Stimulated activated naive B cell treated with anti-CD40 and anti-IgM and Interleukin-4, amounts not matched to agents 10 μg/mL and 1 μg/mL and 100 μg/mL, for 72 hours (primary cell): ENCODE data around the gene ANAPC16.
"Not testable (repeated sequence)": the region's sequence is repeated elsewhere in the genome, so short reads cannot be mapped to it uniquely, and the experiment has no call there.

ENCODE experiments used
- ATAC-seq, 2 donors: fragments of 150-1000 bp; cut with Tn5 transposase; replicated peaks; 2 replicates each; pipeline ENCODE4 v1.10.0; 2021; ENCODE audit warnings: moderate library complexity in 1 of 2
- DNase-seq: peaks from one replicate; pipeline ENCODE4 v3.0.0; 2021
- H3K27ac Mint-ChIP-seq: one replicate; pipeline ENCODE4 v1.8.0; 2022; ENCODE audit warnings: mild to moderate bottlenecking, mixed read lengths
- H3K27me3 Mint-ChIP-seq, 2 donors: one replicate each; pipeline ENCODE4 v1.8.0; 2022; ENCODE audit warnings: mixed read lengths in 2 of 2
- H3K36me3 Mint-ChIP-seq, 2 donors: one replicate each; pipeline ENCODE4 v1.8.0; 2022; ENCODE audit warnings: mixed read lengths in 2 of 2, mild to moderate bottlenecking in 1 of 2
- H3K4me1 Mint-ChIP-seq, 2 donors: one replicate each; pipeline ENCODE4 v1.8.0; 2022; ENCODE audit warnings: mixed read lengths in 2 of 2, mild to moderate bottlenecking in 1 of 2
- H3K4me3 Mint-ChIP-seq, 2 donors: one replicate each; pipeline ENCODE4 v1.8.0; 2022; ENCODE audit warnings: mild to moderate bottlenecking in 2 of 2, mixed read lengths in 2 of 2, moderate library complexity in 1 of 2
- H3K9me3 Mint-ChIP-seq, 2 donors: one replicate each; pipeline ENCODE4 v1.8.0; 2022; ENCODE audit warnings: mixed read lengths in 2 of 2, mild to moderate bottlenecking in 1 of 2

The ANAPC16 gene

GRCh38 chr10:72259491-72260238 lies 43.9 kb downstream of the ANAPC16 start:
- DNase-seq (peak; percentile 40), ATAC-seq (peak; percentile 39 to 41)
- Mint-ChIP-seq H3K4me1 (peaks cover 50 to 77% of the 10 kb centered on the region in 2 donors), H3K27ac (peak overlapping the region; percentile 91), H3K4me3 (peak overlapping the region; percentile 67 to 75), H3K27me3 (no peaks in the 10 kb centered on the region), H3K36me3 (no peaks in the 10 kb centered on the region), H3K9me3 (no peaks in the 10 kb centered on the region)

GRCh38 chr10:72260239-72260975 lies 44.6 kb downstream of the ANAPC16 start:
- Mint-ChIP-seq H3K9me3 (no peaks in the 10 kb centered on the region), H3K4me1 (peaks cover 42 to 70% of the 10 kb centered on the region in 2 donors), H3K27me3 (no peaks in the 10 kb centered on the region), H3K27ac (peak overlapping the region; percentile 97), H3K4me3 (peak overlapping the region; percentile 90 to 93), H3K36me3 (no peaks in the 10 kb centered on the region)
- peak; percentile 61 to 69 for ATAC-seq
- DNase-seq = peak; percentile 76

- Mint-ChIP-seq H3K4me3 (peak overlapping the region; percentile 90 to 93), H3K9me3 (no peaks in the 10 kb centered on the region), H3K36me3 (no peaks in the 10 kb centered on the region), H3K4me1 (peaks cover 40 to 64% of the 10 kb centered on the region in 2 donors), H3K27me3 (no peaks in the 10 kb centered on the region), H3K27ac (peak overlapping the region; percentile 97)
- ATAC-seq (peak; percentile 70 to 73), DNase-seq (peak; percentile 75)
These were observed 45.4 kb downstream of the ANAPC16 start for GRCh38 chr10:72260976-72261783.

- ATAC-seq = peak; percentile 22 to 31
- Mint-ChIP-seq H3K36me3 (no peaks in the 10 kb centered on the region), H3K4me3 (peak overlapping the region; percentile 90 to 93), H3K27ac (peak overlapping the region; percentile 97), H3K27me3 (no peaks in the 10 kb centered on the region), H3K4me1 (peaks cover 37 to 57% of the 10 kb centered on the region in 2 donors), H3K9me3 (no peaks in the 10 kb centered on the region)
- DNase-seq = no peak
These were observed 46.1 kb downstream of the ANAPC16 start for GRCh38 chr10:72261784-72262404.

GRCh38 chr10:72263613-72264241 lies 47.9 kb downstream of the ANAPC16 start:
- ATAC-seq = no peak
- Mint-ChIP-seq H3K36me3 (no peaks in the 10 kb centered on the region), H3K27ac (peak overlapping the region; percentile 38), H3K9me3 (no peaks in the 10 kb centered on the region), H3K4me3 (no peak overlapping the region), H3K4me1 (peaks cover 28 to 44% of the 10 kb centered on the region in 2 donors), H3K27me3 (no peaks in the 10 kb centered on the region)
- no peak for DNase-seq

GRCh38 chr10:72264536-72264935 lies 48.7 kb downstream of the ANAPC16 start:
- DNase-seq (no peak), ATAC-seq (no peak)
- Mint-ChIP-seq H3K9me3 (no peaks in the 10 kb centered on the region), H3K27ac (no peak overlapping the region), H3K4me3 (no peak overlapping the region), H3K36me3 (no peaks in the 10 kb centered on the region), H3K4me1 (peaks cover 24 to 37% of the 10 kb centered on the region in 2 donors), H3K27me3 (no peaks in the 10 kb centered on the region)

- Mint-ChIP-seq H3K27me3 (no peaks in the 10 kb centered on the region), H3K4me1 (peaks cover 17 to 33% of the 10 kb centered on the region in 2 donors), H3K36me3 (no peaks in the 10 kb centered on the region), H3K27ac (no peak overlapping the region), H3K4me3 (no peak overlapping the region), H3K9me3 (no peaks in the 10 kb centered on the region)
- no peak for ATAC-seq
- no peak for DNase-seq
These were observed 49.7 kb downstream of the ANAPC16 start for GRCh38 chr10:72265508-72265907.

- Mint-ChIP-seq H3K27ac (no peak overlapping the region), H3K9me3 (no peaks in the 10 kb centered on the region), H3K36me3 (no peaks in the 10 kb centered on the region), H3K4me3 (no peak overlapping the region), H3K4me1 (peaks cover 12 to 33% of the 10 kb centered on the region in 2 donors), H3K27me3 (no peaks in the 10 kb centered on the region)
- ATAC-seq (no peak), DNase-seq (no peak)
These were observed 50.4 kb downstream of the ANAPC16 start for GRCh38 chr10:72265990-72266865.

GRCh38 chr10:72267381-72267780 lies 51.6 kb downstream of the ANAPC16 start:
- H3K27ac Mint-ChIP-seq = peak overlapping the region; percentile 59
- ATAC-seq = no peak

GRCh38 chr10:72267819-72268399 lies 52.1 kb downstream of the ANAPC16 start:
- Mint-ChIP-seq H3K36me3 (no peaks in the 10 kb centered on the region), H3K4me1 (peaks cover 8 to 33% of the 10 kb centered on the region in 2 donors), H3K27ac (peak overlapping the region; percentile 59), H3K4me3 (no peak overlapping the region), H3K9me3 (no peaks in the 10 kb centered on the region), H3K27me3 (no peaks in the 10 kb centered on the region)
- ATAC-seq = no peak
- DNase-seq = no peak

More at GRCh38 chr10:72267381-72267780, 51.6 kb downstream of the ANAPC16 start:
- H3K4me1 Mint-ChIP-seq = peaks cover 8 to 28% of the 10 kb centered on the region in 2 donors
- no peak overlapping the region for H3K4me3 Mint-ChIP-seq
- H3K36me3 Mint-ChIP-seq = no peaks in the 10 kb centered on the region
- no peaks in the 10 kb centered on the region for H3K9me3 Mint-ChIP-seq
- no peaks in the 10 kb centered on the region for H3K27me3 Mint-ChIP-seq
- DNase-seq = no peak

GRCh38 chr10:72268475-72269200 lies 52.8 kb downstream of the ANAPC16 start:
- not testable (repeated sequence) for H3K27ac Mint-ChIP-seq, ATAC-seq, H3K9me3 Mint-ChIP-seq, DNase-seq, H3K36me3 Mint-ChIP-seq, H3K4me3 Mint-ChIP-seq, H3K27me3 Mint-ChIP-seq
- H3K4me1 Mint-ChIP-seq = peaks cover 10 to 34% of the 10 kb centered on the region in 2 donors
